Astrocyte of the cerebellum (primary cell): Measurements from ENCODE around the gene RAC2.

Experiments used
- DNase-seq: peaks from one replicate; pipeline ENCODE4 v3.0.0-alpha.2; 2011; ENCODE audit warnings: low read depth
- H3K4me3 ChIP-seq: 2 replicates; pipeline ENCODE4 v1.5.1; 2011; ENCODE audit warnings: mild to moderate bottlenecking, low read depth, low read length, moderate library complexity
- in situ Hi-C: cut with HindIII; loops from 2 replicates; pipeline ENCODE4 v1.10.0; 2017; ENCODE audit warnings: low sequenced_read_pairs
- TF ChIP-seq, protein P1 (sequence below): IDR thresholded peaks from 2 replicates; pipeline ENCODE4 v1.5.1; 2012; ENCODE audit warnings: low read length, low read depth, moderate library complexity, mild to moderate bottlenecking; ENCODE audit errors: missing control alignments

Gene RAC2

DNA sequence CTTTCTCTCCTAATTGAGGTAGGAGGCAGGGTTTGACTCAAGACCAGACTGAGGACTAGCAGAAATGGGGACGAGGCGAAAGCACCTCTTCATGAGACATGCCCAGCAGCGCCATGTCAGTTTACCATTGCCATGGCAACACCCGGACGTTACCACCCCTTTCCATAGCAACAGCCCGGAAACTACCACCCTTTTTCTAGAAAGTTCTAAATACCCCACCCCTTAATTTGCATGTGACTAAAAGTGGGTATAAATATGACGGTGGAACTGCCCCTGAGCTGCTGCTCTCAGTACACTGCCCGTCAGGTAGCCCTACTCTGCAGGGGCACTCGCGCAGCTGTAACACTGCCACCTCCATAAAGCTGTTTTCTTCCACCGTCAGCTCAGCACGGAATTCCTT, 5.9 kb upstream of the RAC2 start:
- in situ Hi-C loops: no loop called here
- TF ChIP-seq, protein P1, sequence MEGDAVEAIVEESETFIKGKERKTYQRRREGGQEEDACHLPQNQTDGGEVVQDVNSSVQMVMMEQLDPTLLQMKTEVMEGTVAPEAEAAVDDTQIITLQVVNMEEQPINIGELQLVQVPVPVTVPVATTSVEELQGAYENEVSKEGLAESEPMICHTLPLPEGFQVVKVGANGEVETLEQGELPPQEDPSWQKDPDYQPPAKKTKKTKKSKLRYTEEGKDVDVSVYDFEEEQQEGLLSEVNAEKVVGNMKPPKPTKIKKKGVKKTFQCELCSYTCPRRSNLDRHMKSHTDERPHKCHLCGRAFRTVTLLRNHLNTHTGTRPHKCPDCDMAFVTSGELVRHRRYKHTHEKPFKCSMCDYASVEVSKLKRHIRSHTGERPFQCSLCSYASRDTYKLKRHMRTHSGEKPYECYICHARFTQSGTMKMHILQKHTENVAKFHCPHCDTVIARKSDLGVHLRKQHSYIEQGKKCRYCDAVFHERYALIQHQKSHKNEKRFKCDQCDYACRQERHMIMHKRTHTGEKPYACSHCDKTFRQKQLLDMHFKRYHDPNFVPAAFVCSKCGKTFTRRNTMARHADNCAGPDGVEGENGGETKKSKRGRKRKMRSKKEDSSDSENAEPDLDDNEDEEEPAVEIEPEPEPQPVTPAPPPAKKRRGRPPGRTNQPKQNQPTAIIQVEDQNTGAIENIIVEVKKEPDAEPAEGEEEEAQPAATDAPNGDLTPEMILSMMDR: no peak
- DNase-seq: no peak
- H3K4me3 ChIP-seq: no peak overlapping the region

DNA sequence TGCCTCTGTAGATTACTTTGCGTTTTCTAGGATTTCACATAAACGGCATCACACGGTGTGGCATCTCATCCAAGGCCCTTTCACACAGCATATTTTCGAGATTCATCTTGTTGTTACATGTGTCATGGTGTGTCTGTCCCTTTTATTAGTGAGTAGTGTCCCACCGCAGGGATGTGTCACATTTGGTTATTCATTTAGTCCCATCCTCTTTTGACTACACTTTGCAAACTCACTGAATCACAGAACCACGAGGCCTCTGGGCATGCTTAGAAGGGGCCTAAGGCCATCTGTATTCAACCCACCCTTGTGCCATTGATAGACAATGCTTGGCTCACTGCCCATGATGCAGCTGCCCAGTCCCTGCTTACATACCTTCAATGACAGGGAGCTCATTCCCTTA, 4.2 kb upstream of the RAC2 start:
- no peak overlapping the region for H3K4me3 ChIP-seq
- in situ Hi-C loops: no loop called here
- TF ChIP-seq, protein P1: no peak
- no peak for DNase-seq

DNA sequence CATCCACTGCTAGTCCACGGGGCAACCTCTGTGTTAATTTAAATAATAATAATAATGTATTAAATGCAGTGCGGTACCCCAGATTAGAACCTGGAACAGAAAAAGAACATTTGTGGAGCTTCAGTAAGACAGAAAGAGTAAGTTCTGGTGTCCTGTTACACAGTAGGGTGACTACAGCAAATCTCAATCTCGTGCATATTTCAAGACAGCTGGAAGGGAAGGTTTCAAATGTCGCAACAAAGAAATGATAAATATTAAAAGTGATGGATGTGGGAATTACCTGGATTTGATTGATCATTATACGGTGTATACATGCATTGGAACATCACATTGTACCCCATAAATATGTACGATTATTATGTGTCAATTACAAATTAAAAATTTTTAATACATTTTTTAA, 1.7 kb upstream of the RAC2 start:
- no peak for DNase-seq
- no peak overlapping the region for H3K4me3 ChIP-seq
- TF ChIP-seq, protein P1: no peak
- in situ Hi-C loops: no loop called here

DNA sequence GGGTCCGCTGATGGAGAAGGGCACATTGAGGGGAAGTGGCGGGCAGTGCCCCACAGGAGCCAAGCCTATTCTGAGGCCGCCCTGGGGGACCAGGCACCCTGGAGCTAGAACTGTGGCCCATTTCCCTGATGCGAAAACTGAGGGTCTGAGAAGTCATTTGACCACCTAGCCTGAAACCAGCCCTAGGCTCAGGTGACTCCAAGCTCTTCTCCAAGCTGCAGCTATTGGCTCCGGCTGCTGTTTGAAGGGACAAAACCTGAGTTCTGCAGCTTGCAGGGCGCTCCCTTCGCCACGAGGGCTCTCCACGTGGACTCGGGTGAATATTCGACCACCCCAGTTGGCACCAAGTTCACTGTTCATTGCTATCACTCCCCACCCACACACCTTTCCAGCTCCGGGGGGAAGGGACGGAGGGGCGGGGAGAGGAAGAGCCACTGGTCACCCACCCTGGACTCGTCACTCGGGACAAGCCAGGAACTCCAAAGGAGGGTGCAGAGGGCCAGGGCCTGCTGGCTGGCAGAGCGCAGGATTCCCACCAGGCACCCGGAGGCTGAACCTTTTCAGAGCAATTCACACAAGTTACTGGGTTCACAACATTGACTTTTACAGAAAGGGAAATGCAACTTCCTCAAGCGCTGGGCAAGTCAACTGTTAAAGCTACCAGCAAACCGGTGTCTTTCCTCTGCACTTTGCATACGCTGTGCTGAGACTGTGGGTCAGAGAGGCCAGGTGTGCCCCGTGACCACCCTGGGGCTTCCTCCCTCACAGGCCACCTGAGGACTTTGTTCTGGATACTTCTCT, 1.1 kb upstream of the RAC2 start:
- TF ChIP-seq, protein P1: no peak
- no peak for DNase-seq
- H3K4me3 ChIP-seq: no peak overlapping the region
- in situ Hi-C loops: no loop called here

DNA sequence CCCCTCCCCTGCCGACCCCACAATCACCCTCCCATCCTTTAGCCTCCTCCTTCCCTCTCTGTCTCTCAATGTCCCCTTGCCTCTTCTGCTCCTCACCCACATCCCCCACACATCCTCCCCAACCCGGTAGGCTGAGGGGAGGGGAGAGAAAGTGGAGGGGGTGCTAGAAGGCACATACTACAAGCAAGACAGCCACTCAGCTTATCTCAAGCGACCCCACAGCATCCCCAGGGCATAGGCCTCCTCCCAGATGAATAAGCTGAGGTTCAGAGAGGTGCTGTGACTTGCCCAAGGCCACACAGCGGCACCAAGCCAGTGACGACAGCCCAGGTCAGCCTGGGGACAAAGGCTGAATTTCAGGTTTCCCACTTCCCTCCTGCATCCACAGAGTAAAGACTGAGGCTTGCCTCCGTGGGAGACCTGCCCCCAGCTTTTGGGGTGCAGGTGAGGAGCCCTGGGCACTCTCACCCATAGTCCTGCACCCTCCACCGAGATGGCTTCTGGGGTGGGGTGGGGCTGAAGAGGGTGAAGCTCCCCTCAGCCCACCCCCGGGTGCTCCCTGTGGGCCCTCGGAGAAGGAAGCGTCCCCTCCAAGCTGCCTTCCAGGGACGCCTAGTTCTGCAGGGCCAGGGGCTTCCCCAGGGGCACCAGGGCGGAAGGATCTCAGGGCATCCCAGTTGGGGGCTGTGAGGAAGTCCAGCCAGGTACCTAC, 511 bp downstream of the RAC2 start:
- DNase-seq: no peak
- H3K4me3 ChIP-seq: peak overlapping the region; percentile 33
- TF ChIP-seq, protein P1: no peak
- in situ Hi-C loops: no loop called here

DNA sequence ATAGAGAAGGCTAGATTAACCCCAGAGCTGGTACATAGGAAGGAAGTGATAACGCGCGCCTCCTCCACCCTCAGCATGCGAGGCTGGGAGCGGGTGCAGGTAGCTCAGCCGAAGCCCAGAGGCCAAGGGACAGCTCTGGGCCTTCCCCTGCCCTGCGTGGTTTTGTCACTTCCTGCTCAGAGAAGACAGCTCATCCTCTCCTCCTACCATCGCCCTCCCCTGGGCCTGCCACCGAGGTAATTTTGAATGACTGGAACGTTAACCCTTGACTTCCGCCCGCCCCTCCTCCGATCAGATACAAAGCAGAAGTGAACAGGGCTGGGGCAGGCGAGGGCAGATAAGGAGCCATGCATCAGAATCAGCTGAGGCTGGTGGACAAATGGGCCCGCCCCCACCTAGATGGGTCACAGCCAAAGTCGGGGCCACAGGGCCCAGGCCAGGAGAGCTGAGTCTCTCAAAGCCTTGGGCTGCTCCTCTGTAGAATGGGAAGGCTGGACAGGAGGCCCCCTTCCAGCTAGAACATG, 1.6 kb downstream of the RAC2 start:
- H3K4me3 ChIP-seq: no peak overlapping the region
- TF ChIP-seq, protein P1: no peak
- no peak for DNase-seq
- in situ Hi-C loops: no loop called here
